ENCODE results near the gene MGMT. TPM values are rescaled to one million over a fixed set of nuclear protein-coding genes. Genes with fewer than 3 reads are reported as not detected.

Gene MGMT
- total RNA-seq, 4 donors from 2014 or later, result 25.6 to 32.2 (median 29.5) TPM

GRCh38 chr10:129645487-129645886, 178.4 kb downstream of the MGMT start:
- DNase-seq (ENCODE audit: low spot score in 2 of 2), result no peak
- Histone ChIP-seq H3K27ac (no peak overlapping the region), H3K4me3 (no peak overlapping the region), H3K9me3 (no peaks in the 10 kb centered on the region), H3K36me3 (no peaks in the 10 kb centered on the region), H3K27me3 (no peaks in the 10 kb centered on the region), H3K4me1 (no peaks in the 10 kb centered on the region)
- TF ChIP-seq EP300 (IDR thresholded peaks at IDR 0.05), result no peak
- TF ChIP-seq POLR2A (IDR thresholded peaks at IDR 0.05), result no peak
- no peak for TF ChIP-seq POLR2AphosphoS5 (IDR thresholded peaks at IDR 0.05)
- no peak for TF ChIP-seq CTCF (IDR thresholded peaks at IDR 0.05)
- 97% methylated on average over 11 of the region's 11 CpGs for WGBS

- H3K36me3 ChIP-seq, result no peaks in the 10 kb centered on the region
- TF ChIP-seq POLR2AphosphoS5 (IDR thresholded peaks at IDR 0.05), result no peak
- no peak for TF ChIP-seq POLR2A (IDR thresholded peaks at IDR 0.05)
- no peak for TF ChIP-seq EP300 (IDR thresholded peaks at IDR 0.05)
- TF ChIP-seq CTCF (IDR thresholded peaks at IDR 0.05), result no peak
- H3K4me1 ChIP-seq, result no peaks in the 10 kb centered on the region
- no peaks in the 10 kb centered on the region for H3K27me3 ChIP-seq
- no peak overlapping the region for H3K4me3 ChIP-seq
- no peak overlapping the region for H3K27ac ChIP-seq
- WGBS, result 96% methylated on average over 17 of the region's 17 CpGs
- no peak for DNase-seq (ENCODE audit: low spot score in 2 of 2)
- H3K9me3 ChIP-seq, result no peaks in the 10 kb centered on the region
These were observed 179.9 kb downstream of the MGMT start for GRCh38 chr10:129646973-129647372.

GRCh38 chr10:129647590-129647989, 180.5 kb downstream of the MGMT start:
- TF ChIP-seq POLR2A (IDR thresholded peaks at IDR 0.05), result no peak
- TF ChIP-seq CTCF (IDR thresholded peaks at IDR 0.05), result no peak
- no peak for TF ChIP-seq POLR2AphosphoS5 (IDR thresholded peaks at IDR 0.05)
- TF ChIP-seq EP300 (IDR thresholded peaks at IDR 0.05), result no peak
- Histone ChIP-seq H3K4me3 (no peak overlapping the region), H3K4me1 (no peaks in the 10 kb centered on the region), H3K9me3 (no peaks in the 10 kb centered on the region), H3K27me3 (no peaks in the 10 kb centered on the region), H3K27ac (no peak overlapping the region), H3K36me3 (no peaks in the 10 kb centered on the region)
- DNase-seq (ENCODE audit: low spot score in 2 of 2), result no peak
- WGBS, result 92% methylated on average over 4 of the region's 4 CpGs

- TF ChIP-seq POLR2AphosphoS5 (IDR thresholded peaks at IDR 0.05) (no peak), CTCF (IDR thresholded peaks at IDR 0.05) (no peak), POLR2A (IDR thresholded peaks at IDR 0.05) (no peak), EP300 (IDR thresholded peaks at IDR 0.05) (no peak)
- 91% methylated on average over 6 of the region's 6 CpGs for WGBS
- DNase-seq (ENCODE audit: low spot score in 2 of 2), result no peak
- no peak overlapping the region for H3K27ac ChIP-seq
- no peaks in the 10 kb centered on the region for H3K9me3 ChIP-seq
- H3K4me3 ChIP-seq, result no peak overlapping the region
- no peaks in the 10 kb centered on the region for H3K4me1 ChIP-seq
- H3K27me3 ChIP-seq, result no peaks in the 10 kb centered on the region
- H3K36me3 ChIP-seq, result no peaks in the 10 kb centered on the region
These were observed 181.8 kb downstream of the MGMT start for GRCh38 chr10:129648856-129649255.

GRCh38 chr10:129652021-129652420, 185.0 kb downstream of the MGMT start:
- no peak for TF ChIP-seq POLR2A (IDR thresholded peaks at IDR 0.05)
- no peak for TF ChIP-seq EP300 (IDR thresholded peaks at IDR 0.05)
- no peak for TF ChIP-seq POLR2AphosphoS5 (IDR thresholded peaks at IDR 0.05)
- no peaks in the 10 kb centered on the region for H3K4me1 ChIP-seq
- no peaks in the 10 kb centered on the region for H3K27me3 ChIP-seq
- no peaks in the 10 kb centered on the region for H3K36me3 ChIP-seq
- no peak overlapping the region for H3K4me3 ChIP-seq
- WGBS, result 93% methylated on average over 13 of the region's 15 CpGs
- no peaks in the 10 kb centered on the region for H3K9me3 ChIP-seq
- H3K27ac ChIP-seq, result no peak overlapping the region
- no peak for DNase-seq (ENCODE audit: low spot score in 2 of 2)
